Lung microvascular endothelial cell (primary cell): ENCODE results near the gene KRT37. TPM values are rescaled to one million over a fixed set of nuclear protein-coding genes. Genes with fewer than 3 reads are reported as not detected.

Source experiments
- total RNA-seq: library from RNA; depleted of rRNA; stranded (reverse); fragments of >200 nt; gene quantifications from 2 replicates; pipeline ENCODE4 v1.2.1, GENCODE V29; 2014

Gene KRT37
- total RNA-seq, 1 donor from 2014 or later = not detected

Other genes starting within 250 kb of the KRT37 start
- gene KRTAP4-2, start 246.4 kb downstream of the KRT37 start, total RNA-seq = not detected in 2 replicates
- gene KRTAP4-1, start 239.7 kb downstream of the KRT37 start, total RNA-seq = not detected in 2 replicates
- not detected in 2 replicates for gene KRTAP9-1, start 234.7 kb downstream of the KRT37 start, total RNA-seq
- gene KRTAP9-2, start 197.9 kb downstream of the KRT37 start, total RNA-seq = not detected in 2 replicates
- not detected in 2 replicates for gene KRTAP9-3, start 192.1 kb downstream of the KRT37 start, total RNA-seq
- not detected in 2 replicates for gene KRTAP9-8, start 186.6 kb downstream of the KRT37 start, total RNA-seq
- gene KRTAP9-4, start 174.9 kb downstream of the KRT37 start, total RNA-seq = not detected in 2 replicates
- not detected in 2 replicates for gene KRTAP9-9, start 169.2 kb downstream of the KRT37 start, total RNA-seq
- gene KRTAP9-6, start 159.2 kb downstream of the KRT37 start, total RNA-seq = not detected in 2 replicates
- gene KRTAP9-7, start 148.9 kb downstream of the KRT37 start, total RNA-seq = not detected in 2 replicates
- not detected in 2 replicates for gene KRTAP29-1, start 121.7 kb downstream of the KRT37 start, total RNA-seq
- not detected in 2 replicates for gene KRTAP16-1, start 115.3 kb downstream of the KRT37 start, total RNA-seq
- not detected in 2 replicates for gene KRTAP17-1, start 108.9 kb downstream of the KRT37 start, total RNA-seq
- not detected in 2 replicates for gene KRT33A, start 73.8 kb downstream of the KRT37 start, total RNA-seq
- not detected in 2 replicates for gene KRT33B, start 54.8 kb downstream of the KRT37 start, total RNA-seq
- not detected in 2 replicates for gene KRT34, start 42.3 kb downstream of the KRT37 start, total RNA-seq
- not detected in 2 replicates for gene KRT31, start 27.0 kb downstream of the KRT37 start, total RNA-seq
- not detected in 2 replicates for gene KRT38, start 16.4 kb upstream of the KRT37 start, total RNA-seq
- gene KRT32, start 42.8 kb upstream of the KRT37 start, total RNA-seq = not detected in 2 replicates
- not detected in 2 replicates for gene KRT35, start 56.6 kb upstream of the KRT37 start, total RNA-seq
- not detected in 2 replicates for gene KRT36, start 65.3 kb upstream of the KRT37 start, total RNA-seq
- gene KRT13, start 81.0 kb upstream of the KRT37 start, total RNA-seq = under 0.01 TPM in 1 of 2 replicates, not detected in the other
- 0.20 and 1.5 TPM in 2 replicates for gene KRT15, start 94.3 kb upstream of the KRT37 start, total RNA-seq
- gene KRT19, start 103.7 kb upstream of the KRT37 start, total RNA-seq = 2.8 and 13.1 TPM in 2 replicates
- not detected in 2 replicates for gene KRT9, start 147.5 kb upstream of the KRT37 start, total RNA-seq
- gene KRT14, start 162.3 kb upstream of the KRT37 start, total RNA-seq = not detected in 2 replicates
- not detected in 2 replicates for gene KRT16, start 188.2 kb upstream of the KRT37 start, total RNA-seq
- 0.22 TPM in 1 of 2 replicates, not detected in the other for gene KRT17, start 200.0 kb upstream of the KRT37 start, total RNA-seq